ENCODE measurements around the gene CAP1. TPM values are rescaled to one million over a fixed set of nuclear protein-coding genes. Genes with fewer than 3 reads are reported as not detected.

Gene CAP1
- total and polyA plus RNA-seq, 10 of the 15 experiments (the other 5 are each of a cell fraction or from before 2014, with no cell fraction given) = 360 to 500 (median 431) TPM

- Histone ChIP-seq H3K27ac (ENCODE audit: control insufficient read depth, insufficient read depth) (peak overlapping the region; percentile 84), H4K20me1 (ENCODE audit: control insufficient read depth, insufficient read depth) (no peaks in the 10 kb centered on the region; the same call in 1 of the 2 replicates), H3K4me1 (ENCODE audit: control insufficient read depth, insufficient read depth, low read length) (peaks cover 40% of the 10 kb centered on the region), H3K4me2 (ENCODE audit: control insufficient read depth, insufficient read depth) (peak overlapping the region; percentile 72), H3K9ac (ENCODE audit: control insufficient read depth, insufficient read depth, low read length) (no peak overlapping the region), H3K9me3 (replicated peaks; ENCODE audit: control insufficient read depth, insufficient read depth, low read length) (no peaks in the 10 kb centered on the region), H3K36me3 (ENCODE audit: control insufficient read depth in 2 of 2, insufficient read depth in 2 of 2, low read length in 1 of 2) (peaks cover 6 to 16% of the 10 kb centered on the region in 2 experiments), H3K27me3 (replicated peaks in 1 of 2; ENCODE audit: control insufficient read depth in 2 of 2, insufficient read depth in 2 of 2, low read length in 1 of 2) (no peaks in the 10 kb centered on the region), H3K79me2 (ENCODE audit: control insufficient read depth, insufficient read depth, low read length) (peaks cover 68% of the 10 kb centered on the region), H3K4me3 (peak overlapping the region; percentile 26; the same call in 1 of the 2 replicates), H2AFZ (ENCODE audit: control insufficient read depth, low read depth, low read length) (no peak overlapping the region)
- 49% methylated on average over 7 of the region's 7 CpGs for WGBS (ENCODE audit: insufficient coverage, insufficient replicate concordance, low lambda C conversion rate, missing lambda C conversion rate)
- no TSS peak for BruUV-seq (replicated peaks)
- in situ Hi-C loops (cut with MboI) (no loop called here), intact Hi-C loops (cut with micrococcal nuclease; ENCODE audit: unreplicated experiment) (no loop called here)
- CTCF ChIA-PET = interaction anchor here (0.9 to 7.2 kb wide), 8 partner anchors 9 to 256 kb away, joined by 3 to 41 read pairs (median 4); partner anchors contain the start of gene CAP1
- TF ChIP-seq SREBF1 (IDR thresholded peaks at IDR 0.05; ENCODE audit: low read length) (no peak), CBX3 (IDR thresholded peaks at IDR 0.05; ENCODE audit: borderline replicate concordance, low read depth) (no peak), GABPA (IDR thresholded peaks at IDR 0.05; ENCODE audit: low read depth) (no peak), ESRRA (IDR thresholded peaks at IDR 0.05; ENCODE audit: low read length) (no peak), BRCA1 (IDR thresholded peaks at IDR 0.05; ENCODE audit: low read depth, low read length) (no peak), LARP7 (IDR thresholded peaks at IDR 0.05) (no peak), EP300 (IDR thresholded peaks at IDR 0.05; ENCODE audit: borderline replicate concordance in 1 of 2, control insufficient read depth in 1 of 2, low read depth in 2 of 2, low read length in 2 of 2) (no peak), RELB (IDR thresholded peaks at IDR 0.05; ENCODE audit: low read depth) (no peak), PML (IDR thresholded peaks at IDR 0.05; ENCODE audit: low read length) (no peak), FOXK2 (IDR thresholded peaks at IDR 0.05) (no peak), RUNX3 (IDR thresholded peaks at IDR 0.05; ENCODE audit: low read length) (no peak), POLR2AphosphoS2 (IDR thresholded peaks at IDR 0.05; ENCODE audit: low read depth, low read length) (no peak), ELK1 (IDR thresholded peaks at IDR 0.05; ENCODE audit: low read depth, low read length) (no peak), SMARCA5 (IDR thresholded peaks at IDR 0.05) (no peak), TCF7 (IDR thresholded peaks at IDR 0.05; ENCODE audit: borderline replicate concordance) (no peak), SMC3 (IDR thresholded peaks at IDR 0.05; ENCODE audit: borderline replicate concordance, low read length) (no peak), PRDM15 (CRISPR knock-in tag; IDR thresholded peaks at IDR 0.05) (no peak)
- SMC1A ChIA-PET (ENCODE audit: uncharacterized antibody, unreplicated experiment) = interaction anchor here (1.0 to 3.8 kb wide), 7 partner anchors 9 to 94 kb away, joined by 3 to 16 read pairs (median 7); partner anchors contain the start of gene CAP1
- ATAC-seq (peak; percentile 33), FAIRE-seq (no peak), DNase-seq (ENCODE audit: low read depth, low spot score) (no peak)
- POLR2A ChIA-PET = interaction anchor here (0.5 to 2.3 kb wide), 5 partner anchors 9 to 607 kb away, joined by 3 to 10 read pairs (median 7); partner anchors contain the start of genes CAP1 and RIMS3
- RAD21 ChIA-PET (ENCODE audit: unreplicated experiment) = interaction anchor here (0.9 to 1.3 kb wide), 2 partner anchors 18 to 19 kb away, joined by 4 to 5 read pairs; partner anchors contain the start of gene CAP1
These were observed 18.2 kb downstream of the CAP1 start for GRCh38 chr1:40058453-40059337.
